NT2/D1 (cell line): Measurements from ENCODE around the gene DROSHA.
"Not testable (repeated sequence)": the region's sequence is repeated elsewhere in the genome, so short reads cannot be mapped to it uniquely, and the experiment has no call there.

Source experiments
- DNase-seq: peaks from one replicate; pipeline ENCODE4 v3.0.0-alpha.2; 2011; ENCODE audit warnings: low read depth, low spot score
- H3K27me3 ChIP-seq: 2 replicates; pipeline ENCODE4 v1.6.0; 2011; ENCODE audit warnings: mild to moderate bottlenecking; ENCODE audit not compliant: insufficient read length, insufficient read depth
- H3K36me3 ChIP-seq: 2 replicates; pipeline ENCODE4 v1.6.1; 2011; ENCODE audit warnings: mild to moderate bottlenecking, low read length, mixed read lengths; ENCODE audit not compliant: insufficient read depth, insufficient read length
- H3K4me1 ChIP-seq: 2 replicates; pipeline ENCODE4 v1.5.1; 2011; ENCODE audit not compliant: insufficient read depth, insufficient read length
- H3K4me3 ChIP-seq: 2 replicates; pipeline ENCODE4 v1.5.1; 2011; ENCODE audit warnings: low read depth; ENCODE audit not compliant: insufficient read length
- H3K9ac ChIP-seq: 2 replicates; pipeline ENCODE4 v1.6.0; 2011; ENCODE audit warnings: low read depth; ENCODE audit not compliant: insufficient read length
- H3K9me3 ChIP-seq: 2 replicates; pipeline ENCODE4 v1.5.1; 2011; ENCODE audit warnings: mild to moderate bottlenecking, low read length; ENCODE audit not compliant: insufficient read depth
- SUZ12 ChIP-seq: IDR thresholded peaks from 2 replicates; pipeline ENCODE4 v1.6.1; 2011; ENCODE audit not compliant: insufficient read length, insufficient read depth; ENCODE audit errors: extremely low read depth
- YY1 ChIP-seq: IDR thresholded peaks from 2 replicates; pipeline ENCODE4 v1.6.1; 2011; ENCODE audit not compliant: insufficient read length, insufficient read depth
- ZNF274 ChIP-seq: IDR thresholded peaks from 2 replicates; pipeline ENCODE4 v1.6.1; 2011; ENCODE audit warnings: mild to moderate bottlenecking, low read depth, low read length

DROSHA gene

GRCh38 chr5:31531888-31532547 is at the start of gene DROSHA, which contains the start of gene C5orf22:
Gene DROSHA, minus strand, starts transcription at chr5:31532093. Its CDS starts 3,034 bp downstream, at chr5:31529059.
Gene C5orf22, plus strand, starts transcription at chr5:31532301. Its CDS starts 92 bp downstream, at chr5:31532393.
- Histone ChIP-seq H3K36me3 (peaks cover 63% of the 10 kb centered on the region), H3K27me3 (no peaks in the 10 kb centered on the region), H3K4me1 (no peaks in the 10 kb centered on the region), H3K4me3 (peak within 1 kb of the TSS; percentile 88), H3K9ac (peak within 1 kb of the TSS; percentile 85), H3K9me3 (no peaks in the 10 kb centered on the region)
- peak; percentile 91 for DNase-seq
- TF ChIP-seq SUZ12 = no peak
- TF ChIP-seq YY1 = no peak
- no peak for TF ChIP-seq ZNF274

GRCh38 chr5:31579558-31579957 is 47.7 kb upstream of the DROSHA start:
- no peaks in the 10 kb centered on the region for H3K27me3 ChIP-seq
- DNase-seq = no peak
- no peaks in the 10 kb centered on the region for H3K9me3 ChIP-seq
- no peaks in the 10 kb centered on the region for H3K36me3 ChIP-seq
- no peak overlapping the region for H3K4me3 ChIP-seq
- no peak for TF ChIP-seq YY1
- no peak for TF ChIP-seq ZNF274
- no peak for TF ChIP-seq SUZ12
- H3K4me1 ChIP-seq = no peaks in the 10 kb centered on the region
- H3K9ac ChIP-seq = no peak overlapping the region

- Histone ChIP-seq H3K4me1 (no peaks in the 10 kb centered on the region), H3K27me3 (no peaks in the 10 kb centered on the region), H3K36me3 (no peaks in the 10 kb centered on the region), H3K9me3 (no peaks in the 10 kb centered on the region), H3K4me3 (no peak overlapping the region), H3K9ac (no peak overlapping the region)
- TF ChIP-seq YY1 (no peak), SUZ12 (no peak), ZNF274 (no peak)
- no peak for DNase-seq
Observed at GRCh38 chr5:31577438-31577837, 45.5 kb upstream of the DROSHA start.

GRCh38 chr5:31574772-31575171 is 42.9 kb upstream of the DROSHA start:
- TF ChIP-seq YY1 (no peak), SUZ12 (no peak), ZNF274 (no peak)
- Histone ChIP-seq H3K4me1 (no peaks in the 10 kb centered on the region), H3K4me3 (no peak overlapping the region), H3K27me3 (no peaks in the 10 kb centered on the region), H3K36me3 (no peaks in the 10 kb centered on the region), H3K9me3 (no peaks in the 10 kb centered on the region), H3K9ac (no peak overlapping the region)
- DNase-seq = no peak

- no peak for DNase-seq
- H3K4me3 ChIP-seq = no peak overlapping the region
- no peak overlapping the region for H3K9ac ChIP-seq
- H3K27me3 ChIP-seq = no peaks in the 10 kb centered on the region
- no peaks in the 10 kb centered on the region for H3K4me1 ChIP-seq
- no peaks in the 10 kb centered on the region for H3K36me3 ChIP-seq
- no peaks in the 10 kb centered on the region for H3K9me3 ChIP-seq
- TF ChIP-seq ZNF274 (no peak), YY1 (no peak), SUZ12 (no peak)
Observed at GRCh38 chr5:31573494-31574142, 41.7 kb upstream of the DROSHA start.

GRCh38 chr5:31569068-31569467 is 37.2 kb upstream of the DROSHA start:
- peaks cover 11% of the 10 kb centered on the region; the same call in 1 of the 2 replicates for H3K9me3 ChIP-seq
- no peaks in the 10 kb centered on the region for H3K4me1 ChIP-seq
- TF ChIP-seq SUZ12 = no peak
- TF ChIP-seq ZNF274 = no peak
- no peak for TF ChIP-seq YY1
- no peaks in the 10 kb centered on the region for H3K36me3 ChIP-seq
- no peaks in the 10 kb centered on the region for H3K27me3 ChIP-seq
- H3K9ac ChIP-seq = no peak overlapping the region
- no peak for DNase-seq
- no peak overlapping the region for H3K4me3 ChIP-seq

GRCh38 chr5:31568302-31568835 is 36.5 kb upstream of the DROSHA start:
- H3K9me3 ChIP-seq = peaks cover 11% of the 10 kb centered on the region; the same call in 1 of the 2 replicates
- DNase-seq = no peak
- H3K4me1 ChIP-seq = no peaks in the 10 kb centered on the region
- H3K27me3 ChIP-seq = no peaks in the 10 kb centered on the region
- H3K4me3 ChIP-seq = no peak overlapping the region
- TF ChIP-seq YY1 (no peak), ZNF274 (no peak), SUZ12 (no peak)
- no peak overlapping the region for H3K9ac ChIP-seq
- H3K36me3 ChIP-seq = no peaks in the 10 kb centered on the region

- not testable (repeated sequence) for H3K4me3 ChIP-seq, H3K27me3 ChIP-seq, DNase-seq, H3K36me3 ChIP-seq, H3K9ac ChIP-seq, H3K4me1 ChIP-seq
- H3K9me3 ChIP-seq = peaks cover 11% of the 10 kb centered on the region; the same call in 1 of the 2 replicates
Observed at GRCh38 chr5:31566362-31566761, 34.5 kb upstream of the DROSHA start.
